Progenitor cell of endocrine pancreas (in vitro differentiated cells): ENCODE results near the gene VPS35L. TPM values are rescaled to one million over a fixed set of nuclear protein-coding genes. Genes with fewer than 3 reads are reported as not detected.
A peak's percentile ranks its signal among the peaks of the same experiment; 100 is the strongest.

Source experiments
- DNase-seq: peaks from one replicate; pipeline ENCODE4 v3.0.0; 2021; ENCODE audit warnings: low spot score; ENCODE audit not compliant: unreplicated experiment
- H3K27ac Mint-ChIP-seq: 2 replicates; pipeline ENCODE4 v1.8.0; 2021; ENCODE audit warnings: mild to moderate bottlenecking, moderate library complexity, mixed read lengths
- H3K27me3 Mint-ChIP-seq: 2 replicates; pipeline ENCODE4 v1.8.0; 2021; ENCODE audit warnings: mixed read lengths
- H3K36me3 Mint-ChIP-seq: 2 replicates; pipeline ENCODE4 v1.8.0; 2022; ENCODE audit warnings: mixed read lengths; ENCODE audit not compliant: insufficient read depth
- H3K4me1 Mint-ChIP-seq: 2 replicates; pipeline ENCODE4 v1.8.0; 2021; ENCODE audit warnings: low read depth, mixed read lengths
- H3K4me3 Mint-ChIP-seq: 2 replicates; pipeline ENCODE4 v1.8.0; 2021; ENCODE audit warnings: low read depth, mild to moderate bottlenecking, moderate library complexity, mixed read lengths
- H3K9me3 Mint-ChIP-seq: 2 replicates; pipeline ENCODE4 v1.8.0; 2021; ENCODE audit warnings: low read depth, mixed read lengths
- CTCF ChIP-seq: fragments of 200-600 bp; sonication (generic); IDR thresholded peaks from one replicate; pipeline ENCODE4 v1.5.0; 2021; ENCODE audit warnings: antibody characterized with exemption, mild to moderate bottlenecking; ENCODE audit not compliant: unreplicated experiment
- total RNA-seq: library from RNA; stranded (reverse); gene quantifications from 2 replicates; pipeline ENCODE4 v1.2.1, GENCODE V29; 2021

VPS35L gene
- total RNA-seq, 1 donor from 2014 or later: 88.4 TPM

- no peak for TF ChIP-seq CTCF
- Mint-ChIP-seq H3K4me3 (no peak overlapping the region), H3K36me3 (peaks cover under 1% of the 10 kb centered on the region), H3K27ac (no peak overlapping the region), H3K9me3 (no peaks in the 10 kb centered on the region), H3K4me1 (peaks cover 31% of the 10 kb centered on the region), H3K27me3 (no peaks in the 10 kb centered on the region)
- no peak for DNase-seq
Measured at GRCh38 chr16:19745286-19746010, 189.9 kb downstream of the VPS35L start.

- Mint-ChIP-seq H3K36me3 (no peaks in the 10 kb centered on the region), H3K4me1 (peaks cover 33% of the 10 kb centered on the region), H3K27ac (no peak overlapping the region), H3K4me3 (no peak overlapping the region), H3K9me3 (no peaks in the 10 kb centered on the region), H3K27me3 (no peaks in the 10 kb centered on the region)
- TF ChIP-seq CTCF: no peak
- no peak for DNase-seq
Measured at GRCh38 chr16:19746561-19746960, 191.1 kb downstream of the VPS35L start.

- no peaks in the 10 kb centered on the region for H3K27me3 Mint-ChIP-seq
- no peak for TF ChIP-seq CTCF
- no peak for DNase-seq
- peaks cover 32% of the 10 kb centered on the region for H3K4me1 Mint-ChIP-seq
- H3K9me3 Mint-ChIP-seq: no peaks in the 10 kb centered on the region
- H3K4me3 Mint-ChIP-seq: no peak overlapping the region
- no peaks in the 10 kb centered on the region for H3K36me3 Mint-ChIP-seq
- peak overlapping the region; percentile 73 for H3K27ac Mint-ChIP-seq
Measured at GRCh38 chr16:19748389-19749168, 193.1 kb downstream of the VPS35L start.

GRCh38 chr16:19749571-19750080, 194.1 kb downstream of the VPS35L start:
- Mint-ChIP-seq H3K27me3 (no peaks in the 10 kb centered on the region), H3K9me3 (no peaks in the 10 kb centered on the region), H3K4me1 (peaks cover 39% of the 10 kb centered on the region), H3K36me3 (no peaks in the 10 kb centered on the region), H3K27ac (no peak overlapping the region), H3K4me3 (no peak overlapping the region)
- no peak for DNase-seq
- no peak for TF ChIP-seq CTCF

Other genes with a start within 250 kb of the VPS35L start
- gene TMC5, start 137.8 kb upstream of the VPS35L start, total RNA-seq: 9.9 and 10.9 TPM in 2 replicates
- 110 and 116 TPM in 2 replicates for gene GDE1, start 33.6 kb upstream of the VPS35L start, total RNA-seq
- 24.8 and 25.5 TPM in 2 replicates for gene CCP110, start 31.8 kb upstream of the VPS35L start, total RNA-seq
- gene KNOP1, start 162.5 kb downstream of the VPS35L start, total RNA-seq: 56.0 and 58.1 TPM in 2 replicates
- gene IQCK, start 162.6 kb downstream of the VPS35L start, total RNA-seq: 31.5 and 33.2 TPM in 2 replicates